Right lobe of liver (tissue), 6 donors: Measurements from ENCODE around the gene CASP7. TPM values are rescaled to one million over a fixed set of nuclear protein-coding genes. Genes with fewer than 3 reads are reported as not detected.
"Not testable (repeated sequence)": the region's sequence is repeated elsewhere in the genome, so short reads cannot be mapped to it uniquely, and the experiment has no call there.

Source experiments
- ATAC-seq, 4 donors: fragments of 200-7000 bp; cut with Tn5 transposase; one replicate each; pipeline ENCODE4 v1.9.1; 2020; ENCODE audit warnings: mild to moderate bottlenecking in 4 of 4, moderate library complexity in 4 of 4
- DNase-seq, 3 donors: peaks; one replicate each; pipeline ENCODE4 v3.0.0-alpha.2; 2020
- H3K27ac ChIP-seq, 3 donors: fragments of 200-600 bp; one replicate each; pipeline ENCODE4 v1.8.0; 2022
- H3K27me3 ChIP-seq, 2 donors: fragments of 200-600 bp; one replicate each; pipeline ENCODE4 v1.8.0; 2022
- H3K36me3 ChIP-seq, 4 donors: fragments of 200-600 bp; sonication (generic) in 1 of 4; one replicate each; pipeline versions ENCODE4 v1.5.1 to v1.8.0; 2017 to 2022; ENCODE audit warnings: control low read depth in 1 of 4
- H3K4me1 ChIP-seq, 4 donors: fragments of 200-600 bp; sonication (generic) in 1 of 4; one replicate each; pipeline versions ENCODE4 v1.5.1 to v1.8.0; 2017 to 2022; ENCODE audit warnings: control low read depth in 1 of 4
- H3K4me3 ChIP-seq, 3 donors: fragments of 200-600 bp; one replicate each; pipeline ENCODE4 v1.8.0; 2022
- H3K9me3 ChIP-seq, 4 donors: fragments of 200-600 bp; sonication (generic) in 1 of 4; one replicate each; pipeline versions ENCODE4 v1.5.1 to v1.8.0; 2017 to 2022; ENCODE audit warnings: control low read depth in 1 of 4
- POLR2A ChIP-seq: fragments of 450-650 bp; IDR thresholded peaks from one replicate; pipeline ENCODE4 v1.6.1; 2017; ENCODE audit warnings: antibody characterized with exemption, mild to moderate bottlenecking
- WGBS: methylation state at CpG from one replicate; pipeline ENCODE4 v1.1.6; 2018; ENCODE audit warnings: low coverage, low lambda C conversion rate; ENCODE audit not compliant: insufficient coverage; ENCODE audit errors: missing lambda C conversion rate; 5-methylcytosine and 5-hydroxymethylcytosine counted together
- intact Hi-C, 2 donors: fragments of 100-400 bp; cut with DNase I; formaldehyde crosslinking; loops; one replicate each; pipeline versions ENCODE4 v1.11.2 to v1.14.1; 2022
- total RNA-seq, 6 experiments: library from RNA; depleted of rRNA in 2 of 6; stranded (reverse); fragments of >200 nt in 2 of 6; fragmentation: NEBNext Ultra II Directional in 3 of 6; extraction: Animal tissue kit (Norgen Biotek cat#: 25700) in 3 of 6; gene quantifications; one replicate each; pipeline versions ENCODE4 v1.1.0 to v1.2.4, GENCODE V29; 2016 to 2023
- TF ChIP-seq, protein P1 (sequence below), 4 donors: fragments of 200-600 bp in 3 of 4; fragments of 450-650 bp in 1 of 4; IDR thresholded peaks; one replicate each; pipeline versions ENCODE4 v1.5.1 to v1.8.0; 2016 to 2022; ENCODE audit warnings: antibody characterized with exemption in 4 of 4, mild to moderate bottlenecking in 2 of 4
- donor health status: DM: no; HTN: yes; CAD: no.
- donor health status: DM: no; HTN: no; CAD: no.
- donor health status: DM: no; HTN: no; CAD: no.
- donor health status: DM: no; HTN: yes; CAD: no.
- donor health status: DM: no; HTN: yes; CAD: no.

The CASP7 gene
- total RNA-seq, 6 experiments from 2014 or later: 9.5 to 24.7 (median 12.4) TPM

DNA sequence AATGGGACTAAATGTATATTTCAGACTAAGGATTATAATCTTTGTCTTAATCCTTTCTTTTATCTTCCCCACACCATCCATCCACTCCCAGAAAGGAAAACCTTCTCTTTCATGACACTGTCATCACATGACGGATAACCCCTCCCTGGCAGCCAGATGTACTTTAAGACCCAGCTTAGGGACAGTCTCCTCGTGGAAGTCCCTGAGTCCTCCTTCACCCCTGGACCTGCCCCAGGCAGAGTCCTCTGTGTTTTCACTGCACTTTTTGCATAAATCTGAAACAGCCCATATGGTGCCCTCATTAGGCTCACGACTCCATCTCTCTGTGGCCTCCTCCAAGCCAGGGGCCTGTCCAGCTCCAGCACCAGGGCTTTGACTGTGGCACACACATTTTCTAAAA, 31.9 kb upstream of the CASP7 start:
- H3K36me3 ChIP-seq: no peaks in the 10 kb centered on the region
- intact Hi-C loops: no loop called here

DNA sequence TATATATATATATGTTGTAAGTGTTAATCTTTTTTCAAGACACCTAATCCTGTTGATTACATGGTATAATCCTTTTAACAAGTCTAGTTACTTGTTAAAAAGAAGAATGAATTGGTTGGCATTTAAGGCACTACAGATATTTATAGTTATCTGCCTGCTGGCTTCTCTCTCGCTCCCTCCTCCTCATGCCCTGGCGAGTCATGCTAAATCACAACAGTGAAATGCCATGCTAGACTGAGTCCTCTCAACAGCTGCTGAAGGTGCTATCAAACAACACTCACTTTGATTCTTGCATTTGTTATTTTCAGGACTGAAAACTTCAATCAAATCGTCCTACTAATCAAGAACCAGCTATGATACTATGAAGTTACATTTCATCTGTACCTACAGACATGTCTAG, 31.2 kb upstream of the CASP7 start:
- WGBS: 81% methylated on average over 3 of the region's 3 CpGs
- no peaks in the 10 kb centered on the region for H3K9me3 ChIP-seq
- H3K27ac ChIP-seq: no peak overlapping the region
- DNase-seq (no peak), ATAC-seq (no peak)
- TF ChIP-seq POLR2A: no peak
- TF ChIP-seq, protein P1, sequence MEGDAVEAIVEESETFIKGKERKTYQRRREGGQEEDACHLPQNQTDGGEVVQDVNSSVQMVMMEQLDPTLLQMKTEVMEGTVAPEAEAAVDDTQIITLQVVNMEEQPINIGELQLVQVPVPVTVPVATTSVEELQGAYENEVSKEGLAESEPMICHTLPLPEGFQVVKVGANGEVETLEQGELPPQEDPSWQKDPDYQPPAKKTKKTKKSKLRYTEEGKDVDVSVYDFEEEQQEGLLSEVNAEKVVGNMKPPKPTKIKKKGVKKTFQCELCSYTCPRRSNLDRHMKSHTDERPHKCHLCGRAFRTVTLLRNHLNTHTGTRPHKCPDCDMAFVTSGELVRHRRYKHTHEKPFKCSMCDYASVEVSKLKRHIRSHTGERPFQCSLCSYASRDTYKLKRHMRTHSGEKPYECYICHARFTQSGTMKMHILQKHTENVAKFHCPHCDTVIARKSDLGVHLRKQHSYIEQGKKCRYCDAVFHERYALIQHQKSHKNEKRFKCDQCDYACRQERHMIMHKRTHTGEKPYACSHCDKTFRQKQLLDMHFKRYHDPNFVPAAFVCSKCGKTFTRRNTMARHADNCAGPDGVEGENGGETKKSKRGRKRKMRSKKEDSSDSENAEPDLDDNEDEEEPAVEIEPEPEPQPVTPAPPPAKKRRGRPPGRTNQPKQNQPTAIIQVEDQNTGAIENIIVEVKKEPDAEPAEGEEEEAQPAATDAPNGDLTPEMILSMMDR (IDR thresholded peaks at IDR 0.05): no peak
- intact Hi-C loops: no loop called here
- peaks cover 0 to 28% (median 0%) of the 10 kb centered on the region in 4 donors for H3K4me1 ChIP-seq
- no peak overlapping the region for H3K4me3 ChIP-seq
- no peaks in the 10 kb centered on the region for H3K27me3 ChIP-seq
- H3K36me3 ChIP-seq: no peaks in the 10 kb centered on the region

More for the DNA sequence above, 31.9 kb upstream of the CASP7 start:
- H3K27ac ChIP-seq: no peak overlapping the region
- TF ChIP-seq, protein P1 (IDR thresholded peaks at IDR 0.05): no peak
- TF ChIP-seq POLR2A: no peak
- ATAC-seq (no peak), DNase-seq (no peak)
- no peaks in the 10 kb centered on the region for H3K27me3 ChIP-seq
- no peak overlapping the region for H3K4me3 ChIP-seq
- WGBS: 80% methylated on average over 2 of the region's 3 CpGs
- H3K4me1 ChIP-seq: peaks cover 0 to 30% (median 0%) of the 10 kb centered on the region in 4 donors
- no peaks in the 10 kb centered on the region for H3K9me3 ChIP-seq

DNA sequence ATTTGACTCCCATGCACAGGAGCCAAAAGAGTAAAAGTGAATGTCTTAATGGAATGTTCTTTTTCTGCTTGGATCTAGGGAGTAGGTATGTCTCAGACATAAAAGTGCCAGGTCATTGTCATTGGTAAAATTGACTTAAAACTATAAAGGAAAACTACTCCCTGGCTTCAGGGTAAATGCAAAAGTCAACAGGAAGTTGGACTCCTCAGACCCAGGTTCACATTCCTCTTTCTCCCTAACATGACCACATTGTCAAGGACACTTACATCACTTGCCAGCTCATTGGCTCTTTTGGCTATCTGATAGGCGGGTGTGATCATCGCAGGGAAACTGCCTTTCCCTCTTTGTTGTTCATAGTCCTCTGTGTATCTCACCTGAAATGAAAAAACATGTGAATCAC, 29.5 kb upstream of the CASP7 start:
- no peak for ATAC-seq
- WGBS: 50% methylated on average over 2 of the region's 2 CpGs
- TF ChIP-seq POLR2A: no peak
- TF ChIP-seq, protein P1 (IDR thresholded peaks at IDR 0.05): no peak

DNA sequence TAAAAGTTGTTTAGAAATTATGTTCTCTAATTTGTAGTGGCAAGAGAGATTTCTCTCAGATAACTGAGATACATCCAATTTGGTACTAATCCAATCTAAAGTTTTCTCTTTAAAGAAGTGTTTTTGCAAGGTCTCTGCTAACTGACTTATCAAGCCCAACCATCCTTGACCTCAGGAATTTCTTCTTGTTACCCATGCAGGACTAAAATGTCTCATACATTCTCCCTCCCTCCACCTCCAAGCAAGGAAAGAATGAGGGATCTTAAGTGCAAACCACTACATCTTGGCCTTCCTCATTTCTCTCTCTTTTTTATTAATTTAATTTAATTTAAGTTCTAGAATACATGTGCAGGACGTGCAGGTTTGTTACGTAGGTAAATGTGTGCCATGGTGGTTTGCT, 28.7 kb upstream of the CASP7 start:
- no peak overlapping the region for H3K27ac ChIP-seq
- intact Hi-C loops: no loop called here
- peaks cover 0 to 9% (median 0%) of the 10 kb centered on the region in 4 donors for H3K4me1 ChIP-seq
- ATAC-seq: no peak
- no peaks in the 10 kb centered on the region for H3K36me3 ChIP-seq
- no peak for DNase-seq
- H3K9me3 ChIP-seq: no peaks in the 10 kb centered on the region
- H3K27me3 ChIP-seq: no peaks in the 10 kb centered on the region
- TF ChIP-seq POLR2A: no peak
- TF ChIP-seq, protein P1 (IDR thresholded peaks at IDR 0.05): no peak
- H3K4me3 ChIP-seq: no peak overlapping the region
- no CpG with 5 or more reads among the region's 2 CpGs for WGBS

More for the DNA sequence above, 29.5 kb upstream of the CASP7 start:
- Histone ChIP-seq H3K27me3 (no peaks in the 10 kb centered on the region), H3K36me3 (no peaks in the 10 kb centered on the region), H3K9me3 (no peaks in the 10 kb centered on the region), H3K4me1 (peaks cover 0 to 13% (median 0%) of the 10 kb centered on the region in 4 donors), H3K4me3 (no peak overlapping the region), H3K27ac (no peak overlapping the region)
- no peak for DNase-seq
- intact Hi-C loops: no loop called here

DNA sequence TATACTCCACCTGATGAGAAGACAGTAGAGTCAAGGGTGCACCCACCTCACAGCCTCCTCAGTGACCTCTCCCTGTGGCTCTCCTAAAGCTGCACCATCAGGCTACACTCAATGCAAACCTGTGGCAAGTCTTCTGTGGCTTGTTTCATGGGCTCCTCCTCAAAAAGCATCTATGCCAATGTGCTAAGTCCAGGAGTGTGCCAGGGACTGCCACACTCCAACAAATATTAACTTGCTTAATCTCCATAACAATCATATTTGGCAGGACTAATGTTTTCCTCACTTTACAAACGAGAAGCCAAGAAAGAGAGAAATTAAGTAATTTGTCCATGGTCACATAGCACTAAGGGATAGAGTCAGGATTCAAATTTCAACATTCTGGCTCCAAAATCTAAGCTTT, 27.8 kb upstream of the CASP7 start:
- no peak for DNase-seq
- 13% methylated on average over 1 of the region's 1 CpG for WGBS
- H3K27me3 ChIP-seq: no peaks in the 10 kb centered on the region
- peak; percentile 44 to 95 (median 75) for ATAC-seq
- H3K27ac ChIP-seq: peak overlapping the region in 1 of 3 donors; percentile 44
- no peaks in the 10 kb centered on the region for H3K9me3 ChIP-seq
- TF ChIP-seq, protein P1 (IDR thresholded peaks at IDR 0.05): no peak
- TF ChIP-seq POLR2A: no peak
- H3K36me3 ChIP-seq: no peaks in the 10 kb centered on the region
- H3K4me3 ChIP-seq: no peak overlapping the region
- H3K4me1 ChIP-seq: peaks cover 0 to 6% (median 0%) of the 10 kb centered on the region in 4 donors
- intact Hi-C loops: no loop called here

DNA sequence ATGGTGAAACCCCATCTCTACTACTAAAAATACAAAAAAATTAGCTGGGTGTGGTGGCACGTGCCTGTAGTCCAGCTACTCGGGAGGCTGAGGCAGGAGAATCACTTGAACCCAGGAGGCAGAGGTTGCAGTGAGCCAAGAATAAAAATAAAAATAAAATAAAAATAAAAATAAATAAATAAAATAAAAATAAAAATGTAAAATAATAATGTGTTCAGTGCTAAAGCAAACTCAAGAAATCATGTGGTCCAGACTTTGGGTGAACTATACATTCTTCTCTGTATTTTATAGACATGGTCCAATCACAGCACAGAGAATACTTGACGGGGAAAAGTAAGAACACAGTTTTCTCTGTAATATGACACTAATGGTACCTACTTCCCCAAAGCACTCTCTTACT, 27.3 kb upstream of the CASP7 start:
- H3K36me3 ChIP-seq, H3K9me3 ChIP-seq, H3K4me3 ChIP-seq, ATAC-seq, H3K27me3 ChIP-seq, intact Hi-C loops, DNase-seq, H3K4me1 ChIP-seq: not testable (repeated sequence)
- H3K27ac ChIP-seq: peak overlapping the region in 1 of 3 donors; percentile 29
- 96% methylated on average over 3 of the region's 3 CpGs for WGBS
